NT2/D1 (cell line): Measurements from ENCODE around the gene OLR1.

ENCODE experiments used
- SUZ12 ChIP-seq: IDR thresholded peaks from 2 replicates; pipeline ENCODE4 v1.6.1; 2011; ENCODE audit not compliant: insufficient read length, insufficient read depth; ENCODE audit errors: extremely low read depth
- YY1 ChIP-seq: IDR thresholded peaks from 2 replicates; pipeline ENCODE4 v1.6.1; 2011; ENCODE audit not compliant: insufficient read length, insufficient read depth
- ZNF274 ChIP-seq: IDR thresholded peaks from 2 replicates; pipeline ENCODE4 v1.6.1; 2011; ENCODE audit warnings: mild to moderate bottlenecking, low read depth, low read length

DNA sequence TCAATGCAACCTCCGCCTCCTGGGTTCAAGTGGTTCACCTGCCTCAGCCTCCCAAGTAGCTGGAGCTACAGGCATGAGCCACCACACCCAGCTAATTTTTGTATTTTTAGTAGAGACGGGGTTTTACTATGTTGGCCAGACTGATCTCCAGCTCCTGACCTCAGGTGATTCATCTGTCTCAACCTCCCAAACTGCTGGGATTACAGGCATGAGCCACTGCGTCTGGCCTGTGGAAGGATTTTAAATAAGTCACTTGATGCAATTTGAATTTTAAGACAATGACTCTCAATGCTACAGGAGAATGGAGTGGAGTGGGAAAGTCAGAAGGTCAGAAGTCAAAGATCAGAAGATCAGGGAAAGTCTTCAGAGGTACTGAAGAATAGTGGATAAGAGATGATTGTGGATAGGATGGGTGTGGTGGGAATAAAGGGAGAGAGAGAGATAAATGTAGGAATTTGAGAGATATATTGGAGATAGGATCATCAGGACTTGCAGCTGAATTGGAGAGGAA is 22.3 kb upstream of the OLR1 start:
- no peak for TF ChIP-seq YY1
- TF ChIP-seq SUZ12: no peak
- no peak for TF ChIP-seq ZNF274
